ENCODE results near the gene RPEL1.

DNA sequence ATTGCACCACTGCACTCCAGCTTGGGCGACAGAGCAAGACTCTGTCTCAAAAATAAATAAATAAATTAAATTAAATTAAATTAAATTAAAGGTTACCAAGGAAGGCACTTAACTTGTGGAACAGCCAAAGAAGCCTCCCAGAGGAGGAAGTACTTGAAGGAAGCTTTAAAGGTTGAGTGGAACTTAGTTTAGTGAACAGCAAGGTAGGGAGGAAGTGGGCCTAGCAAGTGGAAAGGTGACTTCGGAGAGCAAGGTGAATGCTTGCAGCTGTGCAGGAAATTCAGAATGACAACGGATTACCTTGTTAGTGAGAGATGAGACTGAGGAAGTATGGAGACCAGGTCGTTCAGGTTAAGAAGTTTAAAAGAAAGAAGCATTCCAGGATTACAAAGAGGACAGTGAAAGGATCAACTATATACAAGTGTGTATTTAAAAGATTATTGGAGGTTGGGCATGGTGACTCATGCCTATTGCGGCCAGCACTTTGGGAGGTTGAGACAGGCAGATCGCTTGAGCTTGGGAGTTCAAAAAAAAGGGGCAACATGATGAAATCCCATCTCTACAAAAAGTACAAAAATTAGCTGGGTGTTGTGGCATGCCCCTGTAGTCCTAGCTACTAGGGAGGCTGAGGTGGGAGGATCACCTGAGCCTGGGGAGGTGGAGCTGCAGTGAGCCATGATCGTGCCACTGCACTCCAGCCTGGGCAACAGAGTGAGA lies 12.8 kb upstream of the RPEL1 start:
- TF ChIP-seq, protein P1, sequence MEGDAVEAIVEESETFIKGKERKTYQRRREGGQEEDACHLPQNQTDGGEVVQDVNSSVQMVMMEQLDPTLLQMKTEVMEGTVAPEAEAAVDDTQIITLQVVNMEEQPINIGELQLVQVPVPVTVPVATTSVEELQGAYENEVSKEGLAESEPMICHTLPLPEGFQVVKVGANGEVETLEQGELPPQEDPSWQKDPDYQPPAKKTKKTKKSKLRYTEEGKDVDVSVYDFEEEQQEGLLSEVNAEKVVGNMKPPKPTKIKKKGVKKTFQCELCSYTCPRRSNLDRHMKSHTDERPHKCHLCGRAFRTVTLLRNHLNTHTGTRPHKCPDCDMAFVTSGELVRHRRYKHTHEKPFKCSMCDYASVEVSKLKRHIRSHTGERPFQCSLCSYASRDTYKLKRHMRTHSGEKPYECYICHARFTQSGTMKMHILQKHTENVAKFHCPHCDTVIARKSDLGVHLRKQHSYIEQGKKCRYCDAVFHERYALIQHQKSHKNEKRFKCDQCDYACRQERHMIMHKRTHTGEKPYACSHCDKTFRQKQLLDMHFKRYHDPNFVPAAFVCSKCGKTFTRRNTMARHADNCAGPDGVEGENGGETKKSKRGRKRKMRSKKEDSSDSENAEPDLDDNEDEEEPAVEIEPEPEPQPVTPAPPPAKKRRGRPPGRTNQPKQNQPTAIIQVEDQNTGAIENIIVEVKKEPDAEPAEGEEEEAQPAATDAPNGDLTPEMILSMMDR (IDR thresholded peaks at IDR 0.05), result no peak
- TF ChIP-seq POLR2A (IDR thresholded peaks at IDR 0.05) (no peak), POLR2AphosphoS5 (IDR thresholded peaks at IDR 0.05) (no peak), EP300 (IDR thresholded peaks at IDR 0.05) (no peak)
